Endothelial cell of umbilical vein (primary cell): ENCODE measurements around the gene SCARF1. TPM values are rescaled to one million over a fixed set of nuclear protein-coding genes. Genes with fewer than 3 reads are reported as not detected.
A peak's percentile ranks its signal among the peaks of the same experiment; 100 is the strongest.

Source experiments
- BruUV-seq: library from RNA; stranded (reverse); fragments of 400-500 nt; replicated peaks from 2 replicates; lab custom pipeline; 2021; lab: Mats Ljungman, UMichigan
- CTCF ChIA-PET: fragments of 300-600, 350-600 bp; sonication (Branson Sonifier 250); formaldehyde crosslinking; loops from one replicate; lab custom pipeline; 2021; ENCODE audit warnings: antibody characterized with exemption, inconsistent platforms; lab: Charles Lee
- POLR2A ChIA-PET: fragments of 300-600, 350-600 bp; sonication (Branson Sonifier 250); formaldehyde crosslinking; loops from one replicate; lab custom pipeline; 2021; ENCODE audit warnings: antibody characterized with exemption, inconsistent platforms; lab: Charles Lee
- DNase-seq: peaks from one replicate; pipeline ENCODE4 v3.0.0-alpha.2; 2011; ENCODE audit warnings: low read depth, low spot score
- FAIRE-seq: peaks from 2 replicates; lab custom pipeline; 2011; peaks lifted over from hg19 to GRCh38; lab: Jason Lieb, UNC
- H2AFZ ChIP-seq: 2 replicates; pipeline ENCODE4 v1.6.0; 2012; ENCODE audit warnings: low read depth, low read length, control low read depth, inconsistent platforms
- H3K27ac ChIP-seq: 2 replicates; pipeline ENCODE4 v1.5.1; 2011; ENCODE audit warnings: low read depth, mild to moderate bottlenecking, control low read depth, low read length, moderate library complexity; ENCODE audit not compliant: insufficient read depth
- H3K27me3 ChIP-seq, 2 experiments: 2 replicates each; pipeline versions ENCODE4 v1.6.0 to v1.6.1; 2011; ENCODE audit warnings: low read length in 2 of 2, mixed read lengths in 1 of 2; ENCODE audit not compliant: control insufficient read depth in 2 of 2, insufficient read depth in 2 of 2
- H3K36me3 ChIP-seq, 2 experiments: 2 replicates in 1 of 2; 3 replicates in 1 of 2; pipeline ENCODE4 v1.5.1; 2011; ENCODE audit warnings: low read length in 2 of 2, mild to moderate bottlenecking in 1 of 2, moderate library complexity in 1 of 2; ENCODE audit not compliant: control insufficient read depth in 2 of 2, insufficient read depth in 2 of 2; ENCODE audit errors: extremely low read depth in 1 of 2
- H3K4me1 ChIP-seq: 3 replicates; pipeline ENCODE4 v1.5.1; 2011; ENCODE audit warnings: mild to moderate bottlenecking, low read length; ENCODE audit not compliant: control insufficient read depth, insufficient read depth; ENCODE audit errors: extremely low read depth
- H3K4me2 ChIP-seq: 2 replicates; pipeline ENCODE4 v1.6.1; 2011; ENCODE audit warnings: low read length, control low read depth, mixed read lengths; ENCODE audit not compliant: insufficient read depth
- H3K4me3 ChIP-seq, 3 experiments: fragments of 200-600 bp in 1 of 3; sonication (generic), shearing (Covaris generic) in 1 of 3; replicated peaks in 1 of 3; 2 replicates each; pipeline ENCODE4 v1.5.1; 2011 to 2016; ENCODE audit warnings: control low read depth in 3 of 3, low read length in 3 of 3, mild to moderate bottlenecking in 2 of 3, inconsistent platforms in 1 of 3, low read depth in 1 of 3, moderate library complexity in 1 of 3; ENCODE audit not compliant: insufficient read depth in 1 of 3
- H3K79me2 ChIP-seq: 2 replicates; pipeline ENCODE4 v1.6.0; 2012; ENCODE audit warnings: low read length, inconsistent platforms; ENCODE audit not compliant: control insufficient read depth, insufficient read depth
- H3K9ac ChIP-seq: replicated peaks from 2 replicates; pipeline ENCODE3; 2011; ENCODE audit warnings: low read length, control low read depth; ENCODE audit not compliant: insufficient read depth; ENCODE audit errors: extremely low read depth
- H3K9me1 ChIP-seq: replicated peaks from 3 replicates; pipeline ENCODE4 v1.6.0; 2011; ENCODE audit warnings: mild to moderate bottlenecking, low read length; ENCODE audit not compliant: control insufficient read depth, insufficient read depth; ENCODE audit errors: extremely low read depth
- H3K9me3 ChIP-seq: replicated peaks from 2 replicates; pipeline ENCODE4 v1.5.1; 2012; ENCODE audit warnings: low read length, inconsistent platforms; ENCODE audit not compliant: control insufficient read depth, insufficient read depth
- H4K20me1 ChIP-seq: replicated peaks from 2 replicates; pipeline ENCODE3; 2011; ENCODE audit warnings: mild to moderate bottlenecking, low read length; ENCODE audit not compliant: control insufficient read depth, insufficient read depth; ENCODE audit errors: extremely low read depth
- FOS ChIP-seq: IDR thresholded peaks from 2 replicates; pipeline ENCODE4 v1.6.1; 2011; ENCODE audit warnings: mild to moderate bottlenecking, low read length, moderate library complexity, borderline replicate concordance; ENCODE audit not compliant: insufficient read depth
- GATA2 ChIP-seq: IDR thresholded peaks from 2 replicates; pipeline ENCODE4 v1.7.0; 2011; ENCODE audit warnings: low read depth, mild to moderate bottlenecking, moderate library complexity, mixed read lengths, low read length; ENCODE audit not compliant: insufficient read length, insufficient read depth
- MYC ChIP-seq: IDR thresholded peaks from one replicate; pipeline ENCODE4 v1.6.1; 2011; ENCODE audit warnings: mild to moderate bottlenecking, low read depth, low read length
- POLR2A ChIP-seq: IDR thresholded peaks from 2 replicates; pipeline ENCODE4 v1.6.1; 2012; ENCODE audit warnings: low read depth, mild to moderate bottlenecking, control low read depth, low read length
- POLR2AphosphoS5 ChIP-seq: IDR thresholded peaks from 2 replicates; pipeline ENCODE4 v1.6.1; 2012; ENCODE audit warnings: low read depth, mild to moderate bottlenecking, control low read depth, low read length, moderate library complexity; ENCODE audit not compliant: insufficient read depth
- dilution Hi-C: fragments of 300-500 bp; cut with MboI; formaldehyde crosslinking; loops from one replicate; pipeline ENCODE4 v1.15.0; 2019; ENCODE audit warnings: low sequenced_read_pairs; ENCODE audit not compliant: extremely low pct_ligation_motif_present
- intact Hi-C: fragments of 100-400 bp; cut with micrococcal nuclease; formaldehyde crosslinking; loops from one replicate; pipeline ENCODE4 v1.10.0; 2022
- polyA plus RNA-seq, 4 experiments: library from polyadenylated mRNA; depleted of rRNA in 3 of 4; stranded (reverse) in 3 of 4; unstranded in 1 of 4; fragments of >200 nt; gene quantifications; 2 replicates each; pipeline versions ENCODE4 v1.2.1 to v1.2.3, GENCODE V29; 2011 to 2012; ENCODE audit warnings: missing spikeins in 1 of 4
- total RNA-seq: library from RNA; stranded (reverse); gene quantifications from 2 replicates; pipeline ENCODE4 v1.2.3, GENCODE V29; 2021
- TF ChIP-seq, protein P1 (sequence below): IDR thresholded peaks from 2 replicates; pipeline ENCODE4 v1.6.1; 2011; ENCODE audit not compliant: insufficient read depth, insufficient read length

The SCARF1 gene
- total and polyA plus RNA-seq, 2 donors (not counting 3 experiments of a cell fraction or from before 2014, with no cell fraction given) = 52.8 to 93.7 TPM

DNA sequence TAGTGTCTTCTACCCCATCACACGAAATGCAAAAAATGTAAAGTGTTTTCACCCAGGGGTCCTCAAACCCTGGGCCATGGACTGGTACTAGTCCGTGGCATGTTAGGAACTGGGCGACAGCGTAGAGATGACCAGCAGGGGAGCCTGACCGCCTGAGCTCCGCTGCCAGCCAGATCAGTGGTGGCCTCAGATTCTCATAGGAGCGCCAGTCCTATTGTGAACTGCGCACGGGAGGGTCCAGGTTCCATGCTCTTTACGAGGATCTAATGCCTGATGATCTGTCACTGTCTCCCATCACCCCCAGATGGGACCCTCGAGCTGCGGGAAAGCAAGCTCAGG, 4.5 kb downstream of the SCARF1 start:
- no TSS peak for BruUV-seq
- no peak overlapping the region for H3K4me3 ChIP-seq
- dilution Hi-C loops = no loop called here
- no peak overlapping the region for H2AFZ ChIP-seq
- intact Hi-C loops = no loop called here
- peaks cover 0 to 31% of the 10 kb centered on the region in 2 experiments for H3K36me3 ChIP-seq
- ChIA-PET CTCF (interaction anchor here (0.9 to 2.4 kb wide), 4 partner anchors 8 to 67 kb away, joined by 5 to 7 read pairs (median 6); partner anchors contain the start of gene RILP), POLR2A (interaction anchor here (0.5 kb wide), 1 partner anchor 276 kb away, joined by 3 read pairs; no protein-coding TSS in a partner anchor)
- no peaks in the 10 kb centered on the region for H3K9me3 ChIP-seq
- H4K20me1 ChIP-seq = no peaks in the 10 kb centered on the region
- H3K4me2 ChIP-seq = no peak overlapping the region
- peaks cover 20% of the 10 kb centered on the region for H3K4me1 ChIP-seq
- TF ChIP-seq MYC (no peak), FOS (no peak), POLR2AphosphoS5 (peak; percentile 5)
- H3K27ac ChIP-seq = no peak overlapping the region
- DNase-seq (no peak), FAIRE-seq (no peak)
- no peaks in the 10 kb centered on the region for H3K9me1 ChIP-seq
- peaks cover 14% of the 10 kb centered on the region for H3K79me2 ChIP-seq
- H3K9ac ChIP-seq = no peak overlapping the region
- no peaks in the 10 kb centered on the region for H3K27me3 ChIP-seq

DNA sequence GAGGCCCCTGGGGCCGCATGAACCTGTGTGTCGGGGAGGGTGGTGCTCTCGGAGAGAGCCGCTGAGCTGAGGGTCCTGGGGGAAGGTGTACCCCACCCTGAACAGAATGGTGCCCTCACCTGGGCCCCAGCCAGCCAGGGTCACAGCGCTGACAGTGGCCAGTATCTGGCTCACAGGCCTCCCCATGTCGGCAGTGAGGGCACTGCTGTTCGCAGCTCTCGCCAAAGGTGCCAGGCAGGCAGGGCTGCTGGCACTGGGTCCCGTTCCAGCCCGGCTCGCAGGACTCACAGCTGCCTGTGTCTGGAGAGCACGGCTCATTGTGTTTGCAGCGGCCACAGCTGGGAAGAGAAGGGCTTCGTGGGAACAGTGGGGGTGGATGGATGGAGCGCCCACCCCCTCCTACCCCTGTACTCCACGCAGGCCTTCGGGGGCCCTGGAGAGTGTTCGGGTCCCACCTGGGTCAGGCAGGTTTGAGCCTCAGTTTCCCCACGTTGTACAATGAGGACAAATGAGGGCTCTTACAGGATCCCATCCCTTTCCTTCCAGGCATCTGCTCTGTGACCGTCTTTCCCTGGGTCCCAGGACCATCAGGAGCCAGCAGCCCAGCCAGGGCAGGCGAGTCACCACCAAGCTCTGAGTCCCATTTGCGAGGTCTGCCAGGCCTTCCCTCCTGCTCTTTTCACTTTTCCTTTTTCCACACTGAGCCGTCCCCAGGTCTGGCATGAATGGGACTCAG, 5.0 kb downstream of the SCARF1 start:
- POLR2A ChIA-PET = interaction anchor here (0.5 kb wide), 1 partner anchor 275 kb away, joined by 3 read pairs; no protein-coding TSS in a partner anchor
- Histone ChIP-seq H3K9ac (no peak overlapping the region), H3K4me3 (no peak overlapping the region), H3K36me3 (peaks cover 2 to 36% of the 10 kb centered on the region in 2 experiments), H3K27me3 (no peaks in the 10 kb centered on the region), H3K27ac (no peak overlapping the region), H3K4me1 (peaks cover 16% of the 10 kb centered on the region), H3K9me1 (no peaks in the 10 kb centered on the region), H2AFZ (no peak overlapping the region), H3K79me2 (peaks cover 14% of the 10 kb centered on the region), H3K9me3 (no peaks in the 10 kb centered on the region), H4K20me1 (no peaks in the 10 kb centered on the region), H3K4me2 (no peak overlapping the region)
- CTCF ChIA-PET = interaction anchor here (0.5 to 2.4 kb wide), 5 partner anchors 7 to 66 kb away, joined by 3 to 7 read pairs (median 6); partner anchors contain the start of gene RILP
- FAIRE-seq (no peak), DNase-seq (no peak)
- no TSS peak for BruUV-seq
- intact Hi-C loops = no loop called here
- dilution Hi-C loops = no loop called here
- TF ChIP-seq MYC = no peak
- TF ChIP-seq POLR2A = peak; percentile 60
- peak; percentile 22 for TF ChIP-seq POLR2AphosphoS5
- TF ChIP-seq GATA2 = no peak
- TF ChIP-seq, protein P1, sequence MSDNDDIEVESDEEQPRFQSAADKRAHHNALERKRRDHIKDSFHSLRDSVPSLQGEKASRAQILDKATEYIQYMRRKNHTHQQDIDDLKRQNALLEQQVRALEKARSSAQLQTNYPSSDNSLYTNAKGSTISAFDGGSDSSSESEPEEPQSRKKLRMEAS = no peak
